GM21619 (cell line): ENCODE results near the gene ZFYVE28.

Experiments used
- ATAC-seq: cut with Tn5 transposase; IDR thresholded peaks from one replicate; pipeline ENCODE4 v1.9.1; 2021; ENCODE audit not compliant: unreplicated experiment

Gene ZFYVE28

GRCh38 chr4:2412534-2412884, 5.9 kb downstream of the ZFYVE28 start:
- peak; percentile 34 for ATAC-seq

GRCh38 chr4:2411786-2412510, 6.5 kb downstream of the ZFYVE28 start:
- no peak for ATAC-seq

DNA sequence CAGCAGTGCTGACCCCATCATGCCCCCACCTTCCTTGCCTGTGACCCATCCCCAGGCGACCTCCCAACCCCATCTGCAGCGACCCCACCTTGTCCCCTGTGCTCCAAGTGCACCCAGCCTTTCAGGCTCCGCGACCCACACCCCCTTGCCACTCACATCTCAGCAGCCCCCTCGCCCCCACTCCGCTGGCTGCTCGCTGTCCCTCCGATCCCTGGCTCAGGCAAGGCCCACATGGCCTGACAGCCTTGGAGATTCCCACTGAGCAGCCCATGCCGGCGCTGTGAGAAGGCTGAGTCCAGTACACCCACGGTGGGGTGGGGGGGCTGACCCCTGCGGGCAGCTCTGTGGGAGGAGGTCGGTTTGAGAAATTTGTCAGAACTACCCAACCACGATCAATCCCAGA, 9.1 kb downstream of the ZFYVE28 start:
- no peak for ATAC-seq

GRCh38 chr4:2408976-2409375, 9.5 kb downstream of the ZFYVE28 start:
- ATAC-seq: no peak

GRCh38 chr4:2408401-2408958, 10.0 kb downstream of the ZFYVE28 start:
- no peak for ATAC-seq

DNA sequence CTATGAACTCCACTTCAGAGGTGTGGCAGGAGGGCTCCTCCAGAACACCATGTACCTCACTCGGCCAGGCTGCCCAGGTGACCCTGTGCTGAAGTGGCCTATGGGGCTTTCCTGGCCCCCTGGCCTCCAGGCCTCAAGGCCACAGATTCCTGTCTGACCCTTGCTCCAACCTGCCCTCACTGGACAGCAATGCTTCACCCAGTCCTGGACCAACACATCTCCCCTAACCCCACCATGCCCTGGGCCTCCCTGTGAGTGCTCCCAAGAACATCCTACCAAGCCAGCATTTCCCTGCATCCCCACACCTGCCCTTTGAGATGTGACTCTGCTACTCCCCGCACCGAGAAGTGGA, 10.5 kb downstream of the ZFYVE28 start:
- no peak for ATAC-seq

DNA sequence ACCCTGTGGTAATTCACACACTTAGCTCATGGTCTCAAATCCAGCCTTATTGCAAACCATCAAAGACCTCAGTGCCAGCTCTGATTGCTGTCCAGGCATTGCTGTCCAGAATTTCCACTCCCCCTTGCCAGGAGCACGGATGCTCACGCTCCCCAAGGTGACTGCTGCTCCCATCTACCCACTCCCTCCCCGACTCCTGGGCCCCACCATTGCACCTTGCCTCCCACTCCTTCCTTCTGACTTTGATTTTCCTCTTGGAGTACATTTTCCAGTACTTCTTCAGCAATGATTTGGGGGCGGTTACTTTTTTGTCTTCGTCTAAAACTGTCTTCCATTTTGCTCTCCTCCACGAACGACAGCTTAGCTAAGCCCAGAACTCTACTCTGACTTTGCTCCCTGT, 11.5 kb downstream of the ZFYVE28 start:
- no peak for ATAC-seq

DNA sequence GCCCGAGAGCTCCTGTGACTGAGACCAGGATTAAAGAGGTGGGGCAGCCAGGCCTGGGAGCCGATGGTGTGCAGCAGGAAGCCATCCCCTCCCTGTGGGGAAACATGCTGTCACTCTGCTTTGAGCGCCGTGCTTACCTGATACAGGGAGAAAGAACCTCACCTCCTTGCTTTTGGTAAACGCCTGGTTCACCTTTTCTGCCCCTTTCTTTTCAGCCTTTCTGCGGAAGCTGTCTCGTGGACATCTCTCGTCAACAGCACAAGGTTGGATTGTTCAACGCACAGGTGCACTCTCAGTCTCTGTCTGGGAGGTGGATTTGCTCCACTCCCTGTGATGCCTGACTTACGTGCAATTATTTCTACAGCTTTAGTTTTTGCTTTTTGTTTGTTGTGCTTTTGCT, 12.0 kb downstream of the ZFYVE28 start:
- no peak for ATAC-seq

- ATAC-seq: no peak
Observed at GRCh38 chr4:2402941-2403340, 15.5 kb downstream of the ZFYVE28 start.

DNA sequence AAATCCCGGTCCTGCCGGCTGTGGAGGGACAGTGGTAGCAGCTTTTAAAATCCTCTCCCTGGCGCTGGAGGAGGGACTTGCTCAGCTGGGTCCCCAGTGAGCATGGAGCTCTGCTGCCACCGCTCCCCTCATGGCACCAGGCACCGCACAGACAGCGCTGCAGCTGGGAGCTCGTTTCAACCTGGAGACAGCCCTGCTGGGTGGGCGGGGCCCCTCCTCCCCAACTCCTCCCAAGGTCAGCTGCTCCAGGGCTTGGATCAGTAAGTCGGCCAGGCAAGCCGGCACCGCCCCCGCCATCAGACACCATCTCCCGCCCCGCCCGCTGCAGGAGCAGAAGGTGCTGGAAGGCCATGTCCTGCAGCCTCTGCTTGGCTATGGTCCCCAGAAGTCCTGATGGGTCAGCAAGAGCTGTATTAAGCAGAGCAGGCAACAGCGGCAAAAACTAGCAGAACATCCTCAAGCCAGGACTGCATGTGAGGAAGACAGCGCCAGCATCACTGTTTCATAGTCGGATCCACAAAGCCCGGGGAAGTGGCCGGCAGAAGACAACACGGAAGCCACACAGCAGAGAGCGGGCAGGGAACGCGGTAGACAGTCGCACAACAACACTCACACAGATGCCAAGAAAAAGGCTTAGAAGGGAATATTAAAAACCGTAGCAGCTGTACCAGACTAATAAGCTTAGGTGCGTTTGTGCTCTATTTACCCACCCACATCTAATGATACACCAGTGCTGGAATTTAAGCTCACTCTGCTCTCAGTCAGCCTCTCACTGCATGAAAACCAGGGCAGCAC, 16.2 kb downstream of the ZFYVE28 start:
- ATAC-seq: no peak

- ATAC-seq: no peak
Observed at GRCh38 chr4:2401610-2401983, 16.8 kb downstream of the ZFYVE28 start.

DNA sequence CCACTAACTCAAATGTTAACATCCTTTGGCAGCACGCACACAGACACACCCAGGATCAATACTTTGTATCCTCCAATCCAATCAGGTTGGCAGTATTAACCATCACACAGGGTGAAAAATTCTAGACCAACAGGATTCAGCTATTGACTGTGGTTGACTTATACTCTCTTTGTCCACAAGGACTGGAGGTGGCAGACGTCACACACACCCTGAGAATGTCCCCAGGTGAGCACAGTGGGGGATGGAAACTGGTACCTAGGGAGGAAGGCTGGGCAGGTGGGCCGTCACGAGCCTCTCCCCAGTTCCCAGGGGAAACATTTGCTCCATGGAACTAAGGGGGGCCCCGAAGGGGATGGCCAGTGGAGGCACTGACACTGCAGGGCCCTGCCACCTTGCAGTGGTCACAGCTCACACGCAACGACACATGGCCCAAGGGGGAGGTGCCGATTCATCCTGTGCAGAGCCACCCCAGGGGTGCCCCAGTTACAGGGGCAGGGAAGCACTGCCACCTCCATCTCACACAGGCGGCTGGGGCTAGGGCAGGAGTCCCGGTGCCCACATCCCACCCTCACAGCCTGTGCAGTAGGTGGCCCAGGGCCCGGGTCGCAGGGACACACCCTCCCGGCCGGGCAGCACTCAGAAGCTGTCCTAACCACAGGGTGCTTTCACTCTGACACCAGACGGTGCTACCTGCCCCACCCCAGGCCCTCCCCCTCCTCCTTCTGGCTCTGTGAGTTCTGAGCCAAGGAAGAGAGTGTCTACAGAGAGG, 17.4 kb downstream of the ZFYVE28 start:
- ATAC-seq: no peak

DNA sequence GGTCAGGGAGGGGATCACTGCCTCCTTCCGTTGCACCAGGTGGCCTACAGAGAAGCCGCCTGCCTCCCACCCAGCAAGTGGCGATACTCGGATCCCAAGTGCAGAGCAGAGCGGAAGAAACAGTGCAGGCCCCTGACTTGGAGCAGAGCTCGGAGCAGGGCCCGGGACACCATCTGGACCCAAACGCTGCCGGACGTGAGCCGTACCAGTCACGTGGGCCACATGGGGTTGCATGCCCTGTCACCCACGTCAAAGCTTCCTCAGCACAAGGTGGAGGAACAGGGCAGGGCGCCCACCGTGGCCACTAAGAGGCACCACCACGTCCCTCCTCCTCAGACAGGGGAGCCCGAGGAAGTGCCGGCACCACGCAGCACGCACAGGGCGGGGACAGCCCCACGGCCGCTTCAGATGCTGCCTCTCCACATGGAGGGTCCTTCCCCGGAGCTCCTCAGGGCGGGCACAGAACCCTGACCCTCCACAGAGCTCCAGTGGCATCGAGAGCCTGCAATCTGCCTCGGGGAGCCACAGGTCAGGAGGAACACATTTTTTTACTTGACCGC, 18.7 kb downstream of the ZFYVE28 start:
- ATAC-seq: no peak

GRCh38 chr4:2399216-2399615, 19.2 kb downstream of the ZFYVE28 start:
- ATAC-seq: no peak

DNA sequence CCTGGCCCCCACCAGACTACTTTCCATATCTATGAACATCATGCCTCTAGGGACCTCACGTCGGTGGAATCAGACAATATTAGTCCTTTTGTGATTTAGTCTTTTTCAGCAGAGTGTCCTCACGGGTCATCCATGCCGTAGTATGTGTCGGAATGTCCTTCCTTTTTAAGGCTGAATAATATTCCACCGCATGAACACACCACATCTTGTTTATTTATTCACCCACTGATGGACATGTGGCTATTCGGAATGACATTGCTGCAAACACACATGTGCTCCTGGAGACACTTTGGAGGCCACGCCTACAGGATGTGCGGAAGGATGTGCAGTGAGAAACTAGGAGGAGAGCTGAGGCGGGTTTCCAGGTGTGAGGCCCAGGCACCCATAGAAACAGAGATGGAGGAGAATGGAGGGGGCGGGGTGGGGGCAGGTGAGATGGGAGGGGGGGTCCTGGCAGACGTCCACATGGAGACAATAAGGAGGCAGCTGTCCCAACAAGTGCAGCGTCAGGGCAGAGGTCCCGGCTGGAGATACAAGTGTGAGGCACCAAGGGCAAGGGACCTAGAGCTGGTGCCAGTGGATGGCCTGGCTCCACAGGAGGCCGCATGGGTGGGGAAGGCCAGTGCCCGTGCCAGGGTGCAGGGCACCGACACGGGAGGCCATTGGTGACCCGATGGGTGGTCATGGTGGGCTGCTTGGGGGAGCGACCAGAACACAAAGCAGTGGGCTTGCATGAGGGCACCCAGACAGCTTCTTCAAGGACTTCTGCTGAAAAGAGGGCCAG, 20.7 kb downstream of the ZFYVE28 start:
- no peak for ATAC-seq

DNA sequence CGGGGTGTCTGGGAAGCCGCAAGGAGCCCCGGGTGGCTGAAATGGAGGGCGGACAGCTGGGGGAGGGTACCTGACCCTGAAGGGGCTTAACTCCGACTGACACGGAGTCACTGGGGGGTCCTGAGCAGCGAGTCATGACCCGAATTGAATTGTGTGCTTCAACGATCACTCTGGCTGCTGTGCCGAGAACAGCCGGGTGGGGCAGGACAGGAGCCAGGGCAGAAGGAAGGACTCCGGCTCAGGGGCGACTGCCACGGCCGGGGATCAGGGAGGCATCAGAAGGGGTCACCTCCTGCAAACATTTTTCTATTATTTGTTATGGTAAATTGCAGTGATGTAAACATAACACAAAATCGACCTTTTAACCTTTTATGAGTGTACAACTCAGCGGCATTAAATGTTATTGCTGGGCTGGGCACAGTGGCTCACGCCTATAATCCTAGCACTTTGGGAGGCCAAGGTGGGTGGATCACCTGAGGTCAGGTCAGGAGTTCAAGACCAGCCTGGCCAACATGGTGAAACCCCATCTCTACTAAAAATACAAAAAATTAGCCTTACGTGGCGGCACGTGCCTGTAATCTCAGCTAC, 21.6 kb downstream of the ZFYVE28 start:
- ATAC-seq: no peak

- ATAC-seq: no peak
Observed at GRCh38 chr4:2395584-2395983, 22.9 kb downstream of the ZFYVE28 start.

- no peak for ATAC-seq
Observed at GRCh38 chr4:2395038-2395437, 23.4 kb downstream of the ZFYVE28 start.

DNA sequence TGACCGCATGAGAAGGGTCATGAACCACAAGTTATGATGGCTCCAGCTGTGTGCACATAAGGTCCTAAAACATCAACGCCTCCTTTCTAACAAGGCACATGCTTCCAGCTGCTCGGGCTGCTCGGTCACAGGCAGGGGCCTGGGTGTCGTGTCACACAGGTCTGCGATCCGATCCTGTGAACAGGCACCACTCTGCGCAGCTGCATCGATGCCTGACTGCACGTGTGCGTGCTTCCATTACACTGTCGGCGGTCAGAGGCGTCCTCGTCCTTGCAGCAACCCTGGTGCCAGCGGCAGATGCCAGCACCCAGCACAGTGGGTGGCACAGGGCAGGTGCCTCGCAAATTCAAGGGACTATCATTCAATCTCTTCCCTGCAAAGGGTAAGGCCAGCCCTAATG, 23.9 kb downstream of the ZFYVE28 start:
- no peak for ATAC-seq
